ENCODE results near the gene NTRK2. TPM values are rescaled to one million over a fixed set of nuclear protein-coding genes. Genes with fewer than 3 reads are reported as not detected.

NTRK2 gene
- total and polyA plus RNA-seq, 10 of the 15 experiments (the other 5 are each of a cell fraction or from before 2014, with no cell fraction given), result 0.42 to 4.6 (median 0.65) TPM

DNA sequence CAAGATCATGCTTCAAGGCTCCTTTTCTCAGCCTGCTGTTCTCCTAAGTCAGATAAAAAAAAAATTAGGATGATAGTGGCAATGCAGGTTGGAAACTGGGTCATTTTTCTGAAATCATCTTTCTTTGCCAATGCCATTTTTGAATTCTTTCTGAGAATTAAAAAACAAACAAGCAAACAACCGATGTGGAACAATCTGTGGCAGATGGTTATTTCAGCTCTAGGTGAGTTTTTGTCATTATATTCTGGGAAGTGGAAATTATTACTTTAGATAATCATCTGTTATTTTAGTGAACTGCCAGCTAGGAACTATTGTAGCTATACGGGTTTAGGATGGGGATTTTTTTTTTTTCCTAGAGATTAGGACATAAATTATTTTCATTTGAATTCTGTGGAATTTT, 129.7 kb downstream of the NTRK2 start (continued):
- no peak for TF ChIP-seq PKNOX1 (IDR thresholded peaks at IDR 0.05)
- no peak for TF ChIP-seq ATF7 (IDR thresholded peaks at IDR 0.05; ENCODE audit: low read depth)
- TF ChIP-seq NR2C1 (IDR thresholded peaks at IDR 0.05), result no peak
- TF ChIP-seq, protein P1, sequence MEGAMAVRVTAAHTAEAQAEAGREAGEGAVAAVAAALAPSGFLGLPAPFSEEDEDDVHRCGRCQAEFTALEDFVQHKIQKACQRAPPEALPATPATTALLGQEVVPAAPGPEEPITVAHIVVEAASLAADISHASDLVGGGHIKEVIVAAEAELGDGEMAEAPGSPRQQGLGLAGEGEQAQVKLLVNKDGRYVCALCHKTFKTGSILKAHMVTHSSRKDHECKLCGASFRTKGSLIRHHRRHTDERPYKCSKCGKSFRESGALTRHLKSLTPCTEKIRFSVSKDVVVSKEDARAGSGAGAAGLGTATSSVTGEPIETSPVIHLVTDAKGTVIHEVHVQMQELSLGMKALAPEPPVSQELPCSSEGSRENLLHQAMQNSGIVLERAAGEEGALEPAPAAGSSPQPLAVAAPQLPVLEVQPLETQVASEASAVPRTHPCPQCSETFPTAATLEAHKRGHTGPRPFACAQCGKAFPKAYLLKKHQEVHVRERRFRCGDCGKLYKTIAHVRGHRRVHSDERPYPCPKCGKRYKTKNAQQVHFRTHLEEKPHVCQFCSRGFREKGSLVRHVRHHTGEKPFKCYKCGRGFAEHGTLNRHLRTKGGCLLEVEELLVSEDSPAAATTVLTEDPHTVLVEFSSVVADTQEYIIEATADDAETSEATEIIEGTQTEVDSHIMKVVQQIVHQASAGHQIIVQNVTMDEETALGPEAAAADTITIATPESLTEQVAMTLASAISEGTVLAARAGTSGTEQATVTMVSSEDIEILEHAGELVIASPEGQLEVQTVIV (IDR thresholded peaks at IDR 0.05; ENCODE audit: borderline replicate concordance, partially characterized antibody), result no peak
- no peak for TF ChIP-seq EP300 (IDR thresholded peaks at IDR 0.05; ENCODE audit: borderline replicate concordance in 1 of 2, control insufficient read depth in 1 of 2, low read depth in 2 of 2, low read length in 2 of 2)
- no peak for TF ChIP-seq MXI1 (IDR thresholded peaks at IDR 0.05; ENCODE audit: low read depth, low read length)
- no peak for TF ChIP-seq EED (IDR thresholded peaks at IDR 0.05; ENCODE audit: low read depth)
- TF ChIP-seq, protein P2, sequence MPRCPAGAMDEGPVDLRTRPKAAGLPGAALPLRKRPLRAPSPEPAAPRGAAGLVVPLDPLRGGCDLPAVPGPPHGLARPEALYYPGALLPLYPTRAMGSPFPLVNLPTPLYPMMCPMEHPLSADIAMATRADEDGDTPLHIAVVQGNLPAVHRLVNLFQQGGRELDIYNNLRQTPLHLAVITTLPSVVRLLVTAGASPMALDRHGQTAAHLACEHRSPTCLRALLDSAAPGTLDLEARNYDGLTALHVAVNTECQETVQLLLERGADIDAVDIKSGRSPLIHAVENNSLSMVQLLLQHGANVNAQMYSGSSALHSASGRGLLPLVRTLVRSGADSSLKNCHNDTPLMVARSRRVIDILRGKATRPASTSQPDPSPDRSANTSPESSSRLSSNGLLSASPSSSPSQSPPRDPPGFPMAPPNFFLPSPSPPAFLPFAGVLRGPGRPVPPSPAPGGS (IDR thresholded peaks at IDR 0.05; ENCODE audit: borderline replicate concordance, insufficient read depth, low read depth, low read length, poor library complexity, severe bottlenecking), result no peak
- TF ChIP-seq FOS (IDR thresholded peaks at IDR 0.05; ENCODE audit: borderline replicate concordance, extremely low read depth, insufficient read length), result no peak
- TF ChIP-seq LARP7 (IDR thresholded peaks at IDR 0.05), result no peak
- no peak for TF ChIP-seq SIN3A (IDR thresholded peaks at IDR 0.05; ENCODE audit: low read depth, low read length)
- TF ChIP-seq SPI1 (IDR thresholded peaks at IDR 0.05; ENCODE audit: borderline replicate concordance, insufficient read depth, low read depth, low read length), result no peak
